A673 (cell line): ENCODE measurements around the gene ODC1.

Experiments
- CTCF ChIP-seq: fragments of 300-800, 200-600 bp; sonication (generic); conservative IDR thresholded peaks from 2 replicates; pipeline ENCODE4 v1.5.1; 2017; ENCODE audit warnings: low read depth, mild to moderate bottlenecking, antibody characterized with exemption, low read length, moderate library complexity, mixed read lengths
- EZH2 ChIP-seq: fragments of 200-600 bp; sonication (generic); IDR thresholded peaks from 2 replicates; pipeline ENCODE4 v1.6.1; 2017; ENCODE audit warnings: borderline replicate concordance, low read depth, mild to moderate bottlenecking, mixed read lengths, antibody characterized with exemption, low read length; ENCODE audit not compliant: poor library complexity, severe bottlenecking

GRCh38 chr2:10452956-10453904 lies 5.1 kb upstream of the ODC1 start:
- TF ChIP-seq CTCF = no peak
- no peak for TF ChIP-seq EZH2
